Measurements from ENCODE around the gene TRPT1. TPM values are rescaled to one million over a fixed set of nuclear protein-coding genes. Genes with fewer than 3 reads are reported as not detected.

Gene TRPT1
- total RNA-seq, 1 experiment from 2014 or later = 66.1 TPM

DNA sequence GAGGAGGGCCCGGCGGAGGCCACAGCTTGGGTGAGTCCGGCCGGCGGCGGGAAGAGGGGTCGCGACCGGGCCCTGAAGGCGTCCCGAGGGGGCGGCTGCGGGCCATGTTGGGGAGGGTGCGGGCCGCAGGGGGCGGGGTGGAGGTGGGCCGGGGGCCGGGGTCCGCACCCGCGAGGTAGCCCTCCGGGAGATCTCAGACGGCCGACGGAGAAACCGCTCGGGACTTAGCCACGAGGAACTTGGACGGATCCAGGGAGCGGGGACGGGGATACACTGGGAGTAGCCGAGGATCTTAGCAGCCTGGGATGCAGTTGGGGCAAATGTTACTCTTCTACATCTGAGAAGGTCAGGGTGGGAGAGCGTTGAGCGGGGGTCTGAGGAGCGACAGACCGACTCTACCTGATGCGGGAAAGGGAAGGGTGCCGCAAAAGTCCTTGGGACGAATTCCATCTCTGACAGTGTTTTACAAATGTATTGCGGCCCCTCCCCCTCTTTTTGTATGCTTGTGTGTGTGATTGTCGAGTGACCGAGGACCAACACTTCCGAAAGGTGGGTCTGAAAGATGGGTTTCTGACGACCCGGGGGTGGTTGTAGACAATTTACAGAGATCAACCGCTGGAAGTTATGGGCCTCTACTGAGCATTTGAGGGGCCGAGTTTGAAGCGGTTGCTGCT, 39.4 kb downstream of the TRPT1 start:
- H3K9me3 ChIP-seq (ENCODE audit: control insufficient read depth, insufficient read depth, low read depth, low read length) = no peaks in the 10 kb centered on the region
- H3K27me3 ChIP-seq (ENCODE audit: control insufficient read depth, insufficient read depth, low read length) = no peaks in the 10 kb centered on the region
- ATAC-seq = no peak
- no peak overlapping the region for H3K27ac ChIP-seq (ENCODE audit: low read length)
- peaks cover 32% of the 10 kb centered on the region for H3K4me1 ChIP-seq (ENCODE audit: control insufficient read depth, insufficient read depth, low read length)
- no peak overlapping the region for H3K4me3 ChIP-seq (ENCODE audit: low read depth in 2 of 2, low read length in 2 of 2)
- intact Hi-C loops (cut with micrococcal nuclease; ENCODE audit: unreplicated experiment) = no loop called here
- POLR2A ChIA-PET = no interaction called here
- CTCF ChIA-PET = no interaction called here
- no peak for DNase-seq (ENCODE audit: low read depth, low spot score)
- TF ChIP-seq POLR2AphosphoS5 (IDR thresholded peaks at IDR 0.05; ENCODE audit: low read depth, low read length) (no peak), SIN3A (IDR thresholded peaks at IDR 0.05; ENCODE audit: borderline replicate concordance, insufficient read depth, low read depth, low read length) (no peak), TCF7L2 (IDR thresholded peaks at IDR 0.05; ENCODE audit: low read depth, low read length) (no peak)
- TF ChIP-seq, protein P1, sequence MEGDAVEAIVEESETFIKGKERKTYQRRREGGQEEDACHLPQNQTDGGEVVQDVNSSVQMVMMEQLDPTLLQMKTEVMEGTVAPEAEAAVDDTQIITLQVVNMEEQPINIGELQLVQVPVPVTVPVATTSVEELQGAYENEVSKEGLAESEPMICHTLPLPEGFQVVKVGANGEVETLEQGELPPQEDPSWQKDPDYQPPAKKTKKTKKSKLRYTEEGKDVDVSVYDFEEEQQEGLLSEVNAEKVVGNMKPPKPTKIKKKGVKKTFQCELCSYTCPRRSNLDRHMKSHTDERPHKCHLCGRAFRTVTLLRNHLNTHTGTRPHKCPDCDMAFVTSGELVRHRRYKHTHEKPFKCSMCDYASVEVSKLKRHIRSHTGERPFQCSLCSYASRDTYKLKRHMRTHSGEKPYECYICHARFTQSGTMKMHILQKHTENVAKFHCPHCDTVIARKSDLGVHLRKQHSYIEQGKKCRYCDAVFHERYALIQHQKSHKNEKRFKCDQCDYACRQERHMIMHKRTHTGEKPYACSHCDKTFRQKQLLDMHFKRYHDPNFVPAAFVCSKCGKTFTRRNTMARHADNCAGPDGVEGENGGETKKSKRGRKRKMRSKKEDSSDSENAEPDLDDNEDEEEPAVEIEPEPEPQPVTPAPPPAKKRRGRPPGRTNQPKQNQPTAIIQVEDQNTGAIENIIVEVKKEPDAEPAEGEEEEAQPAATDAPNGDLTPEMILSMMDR (IDR thresholded peaks at IDR 0.05) = no peak
- TF ChIP-seq, protein P2, sequence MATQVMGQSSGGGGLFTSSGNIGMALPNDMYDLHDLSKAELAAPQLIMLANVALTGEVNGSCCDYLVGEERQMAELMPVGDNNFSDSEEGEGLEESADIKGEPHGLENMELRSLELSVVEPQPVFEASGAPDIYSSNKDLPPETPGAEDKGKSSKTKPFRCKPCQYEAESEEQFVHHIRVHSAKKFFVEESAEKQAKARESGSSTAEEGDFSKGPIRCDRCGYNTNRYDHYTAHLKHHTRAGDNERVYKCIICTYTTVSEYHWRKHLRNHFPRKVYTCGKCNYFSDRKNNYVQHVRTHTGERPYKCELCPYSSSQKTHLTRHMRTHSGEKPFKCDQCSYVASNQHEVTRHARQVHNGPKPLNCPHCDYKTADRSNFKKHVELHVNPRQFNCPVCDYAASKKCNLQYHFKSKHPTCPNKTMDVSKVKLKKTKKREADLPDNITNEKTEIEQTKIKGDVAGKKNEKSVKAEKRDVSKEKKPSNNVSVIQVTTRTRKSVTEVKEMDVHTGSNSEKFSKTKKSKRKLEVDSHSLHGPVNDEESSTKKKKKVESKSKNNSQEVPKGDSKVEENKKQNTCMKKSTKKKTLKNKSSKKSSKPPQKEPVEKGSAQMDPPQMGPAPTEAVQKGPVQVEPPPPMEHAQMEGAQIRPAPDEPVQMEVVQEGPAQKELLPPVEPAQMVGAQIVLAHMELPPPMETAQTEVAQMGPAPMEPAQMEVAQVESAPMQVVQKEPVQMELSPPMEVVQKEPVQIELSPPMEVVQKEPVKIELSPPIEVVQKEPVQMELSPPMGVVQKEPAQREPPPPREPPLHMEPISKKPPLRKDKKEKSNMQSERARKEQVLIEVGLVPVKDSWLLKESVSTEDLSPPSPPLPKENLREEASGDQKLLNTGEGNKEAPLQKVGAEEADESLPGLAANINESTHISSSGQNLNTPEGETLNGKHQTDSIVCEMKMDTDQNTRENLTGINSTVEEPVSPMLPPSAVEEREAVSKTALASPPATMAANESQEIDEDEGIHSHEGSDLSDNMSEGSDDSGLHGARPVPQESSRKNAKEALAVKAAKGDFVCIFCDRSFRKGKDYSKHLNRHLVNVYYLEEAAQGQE (IDR thresholded peaks at IDR 0.05; ENCODE audit: insufficient read depth in 1 of 2, low read depth in 2 of 2, low read length in 1 of 2) = no peak
- peaks cover 4% of the 10 kb centered on the region; the same call in 1 of the 2 replicates for H3K36me3 ChIP-seq (ENCODE audit: control insufficient read depth, insufficient read depth, low read length)
- BruUV-seq (replicated peaks) = no TSS peak
- in situ Hi-C loops (cut with HindIII; ENCODE audit: low pct_unique_long_range_greater_than_20kb, low sequenced_read_pairs) = no loop called here

DNA sequence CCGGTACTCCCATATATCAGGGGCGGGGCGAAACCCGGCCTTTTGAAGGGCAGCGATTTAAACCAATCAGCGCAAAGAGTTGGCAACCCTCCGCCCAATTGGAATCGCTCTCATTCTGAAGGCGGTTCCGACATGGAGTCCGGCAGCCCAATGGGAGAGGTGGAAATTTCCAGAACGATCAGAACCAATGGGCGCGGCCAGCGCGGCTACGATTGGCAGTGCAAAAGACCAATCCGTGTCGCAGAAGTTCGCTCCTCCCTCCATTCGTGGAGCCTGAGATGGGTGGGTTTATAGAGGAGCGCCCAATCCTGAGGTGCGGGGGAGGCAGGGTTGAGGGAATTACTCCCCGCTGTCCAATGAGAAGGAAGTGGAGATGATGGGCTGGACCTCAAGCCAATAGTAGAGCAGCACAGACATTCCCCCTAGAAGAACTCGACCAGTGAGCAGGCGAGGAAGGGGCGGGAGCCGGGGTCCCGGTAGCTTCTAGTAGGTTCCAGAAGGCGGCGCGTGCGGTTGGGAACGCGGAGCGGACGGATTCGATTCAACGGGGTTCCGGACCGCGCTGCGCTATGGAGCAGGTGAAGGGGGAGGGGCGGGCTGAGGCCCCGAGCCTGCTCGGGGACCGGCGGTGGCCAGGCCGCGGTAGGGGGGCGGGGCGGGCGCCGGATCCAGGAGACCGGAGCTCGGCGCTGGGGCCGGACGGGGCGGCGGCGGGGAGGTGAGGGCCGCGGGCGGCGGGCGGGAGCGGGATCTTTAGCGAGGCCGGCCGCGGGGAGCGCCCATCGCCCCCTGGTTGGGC, 40.1 kb downstream of the TRPT1 start, which contains the start of gene STIP1:
Gene STIP1 (plus strand): TSS at position 479 of the 799 bp plus-strand sequence. CDS start 91 bp downstream, at position 570.
- CTCF ChIA-PET = interaction anchor here (1.0 to 1.1 kb wide), 2 partner anchors 10 to 23 kb away, joined by 3 read pairs; no protein-coding TSS in a partner anchor
- BruUV-seq (replicated peaks) = no TSS peak
- TF ChIP-seq POLR2AphosphoS5 (IDR thresholded peaks at IDR 0.05; ENCODE audit: low read depth, low read length) (no peak; the same call in 1 of the 2 replicates), SIN3A (IDR thresholded peaks at IDR 0.05; ENCODE audit: borderline replicate concordance, insufficient read depth, low read depth, low read length) (peak; percentile 90; the same call in 1 of the 2 replicates), TCF7L2 (IDR thresholded peaks at IDR 0.05; ENCODE audit: low read depth, low read length) (0 out of 2 replicates have a peak, but pooled peaks have one; percentile 22)

More for the DNA sequence above, 40.1 kb downstream of the TRPT1 start, which contains the start of gene STIP1:
- intact Hi-C loops (cut with micrococcal nuclease; ENCODE audit: unreplicated experiment) (no loop called here), in situ Hi-C loops (cut with HindIII; ENCODE audit: low pct_unique_long_range_greater_than_20kb, low sequenced_read_pairs) (no loop called here)
- Histone ChIP-seq H3K4me3 (ENCODE audit: low read depth in 2 of 2, low read length in 2 of 2) (peak within 1 kb of the TSS; percentile 83 to 90; a peak in 3 of 4 replicates), H3K36me3 (ENCODE audit: control insufficient read depth, insufficient read depth, low read length) (peaks cover 4% of the 10 kb centered on the region; the same call in 1 of the 2 replicates), H3K27me3 (ENCODE audit: control insufficient read depth, insufficient read depth, low read length) (no peaks in the 10 kb centered on the region), H3K4me1 (ENCODE audit: control insufficient read depth, insufficient read depth, low read length) (peaks cover 39% of the 10 kb centered on the region), H3K27ac (ENCODE audit: low read length) (peak within 1 kb of the TSS; percentile 98), H3K9me3 (ENCODE audit: control insufficient read depth, insufficient read depth, low read depth, low read length) (no peaks in the 10 kb centered on the region)
- peak; percentile 91 for ATAC-seq
- DNase-seq (ENCODE audit: low read depth, low spot score) = peak; percentile 100
- POLR2A ChIA-PET = interaction anchor here (0.6 kb wide), 2 partner anchors 11 to 324 kb away, joined by 5 to 8 read pairs; no protein-coding TSS in a partner anchor

Measured in Panc1 (cell line).